OCI-LY1 (cell line): ENCODE results near the gene HIVEP1.

Experiments
- H2AFZ ChIP-seq: fragments of 200-600 bp; sonication (generic), shearing (Covaris generic); 2 replicates; pipeline ENCODE4 v1.6.0; 2014; ENCODE audit warnings: antibody characterized with exemption, mild to moderate bottlenecking, low read length
- H3F3A ChIP-seq: fragments of 200-600 bp; sonication (generic), shearing (Covaris generic); 2 replicates; pipeline ENCODE4 v1.6.0; 2014; ENCODE audit warnings: mild to moderate bottlenecking, antibody characterized with exemption, low read length, moderate library complexity; ENCODE audit not compliant: insufficient read depth
- H3K27ac ChIP-seq: fragments of 200-600 bp; sonication (generic); 2 replicates; pipeline ENCODE4 v1.5.1; 2014; ENCODE audit warnings: low read length, mixed run types, mild to moderate bottlenecking, low read depth; ENCODE audit not compliant: poor library complexity, severe bottlenecking
- H3K27me3 ChIP-seq: fragments of 200-600 bp; sonication (generic); 2 replicates; pipeline ENCODE4 v1.6.0; 2014; ENCODE audit warnings: antibody characterized with exemption, mild to moderate bottlenecking, low read length, moderate library complexity; ENCODE audit not compliant: insufficient read depth
- H3K36me3 ChIP-seq: fragments of 200-600 bp; sonication (generic); 2 replicates; pipeline ENCODE4 v1.6.1; 2014; ENCODE audit warnings: mild to moderate bottlenecking, antibody characterized with exemption, low read length, moderate library complexity, mixed read lengths; ENCODE audit not compliant: insufficient read depth
- H3K4me1 ChIP-seq: fragments of 200-600 bp; sonication (generic); 2 replicates; pipeline ENCODE4 v1.5.1; 2014; ENCODE audit warnings: mild to moderate bottlenecking, low read length, moderate library complexity; ENCODE audit not compliant: insufficient read depth, severe bottlenecking
- H3K4me2 ChIP-seq: fragments of 200-600 bp; sonication (generic), shearing (Covaris generic); 2 replicates; pipeline ENCODE4 v1.6.1; 2014; ENCODE audit warnings: low read length
- H3K4me3 ChIP-seq: fragments of 200-600 bp; sonication (generic); 2 replicates; pipeline ENCODE4 v1.5.1; 2014; ENCODE audit warnings: low read length, low read depth, mild to moderate bottlenecking, mixed read lengths; ENCODE audit not compliant: poor library complexity, severe bottlenecking
- H3K79me2 ChIP-seq: fragments of 200-600 bp; shearing (Covaris generic); 2 replicates; pipeline ENCODE4 v1.6.1; 2016; ENCODE audit warnings: mixed run types, low read length, mixed read lengths; ENCODE audit not compliant: insufficient read depth
- H3K9ac ChIP-seq: fragments of 200-600 bp; sonication (generic), shearing (Covaris generic); 2 replicates; pipeline ENCODE4 v1.6.1; 2014; ENCODE audit warnings: mild to moderate bottlenecking, low read length, mixed read lengths
- H3K9me2 ChIP-seq: fragments of 200-600 bp; sonication (generic), shearing (Covaris generic); 2 replicates; pipeline ENCODE4 v1.6.1; 2014; ENCODE audit warnings: low read depth, mild to moderate bottlenecking, low read length, mixed read lengths
- H3K9me3 ChIP-seq: fragments of 200-600 bp; shearing (Covaris generic); 2 replicates; pipeline ENCODE4 v1.6.1; 2014; ENCODE audit warnings: low read length, mixed read lengths
- H4K20me1 ChIP-seq: fragments of 200-600 bp; sonication (generic), shearing (Covaris generic); 2 replicates; pipeline ENCODE4 v1.6.0; 2016; ENCODE audit warnings: mild to moderate bottlenecking, low read length; ENCODE audit not compliant: insufficient read depth
- EZH2 ChIP-seq: fragments of 200-600 bp; sonication (generic), shearing (Covaris generic); IDR thresholded peaks from 2 replicates; pipeline ENCODE4 v1.8.0; 2017; ENCODE audit warnings: borderline replicate concordance, mixed run types, mild to moderate bottlenecking, antibody characterized with exemption, low read length, moderate library complexity, mixed read lengths
- TF ChIP-seq, protein P1 (sequence below): fragments of 200-600 bp; sonication (generic), shearing (Covaris generic); IDR thresholded peaks from 2 replicates; pipeline ENCODE4 v1.5.1; 2017; ENCODE audit warnings: mild to moderate bottlenecking, antibody characterized with exemption, low read length, moderate library complexity, mixed read lengths

Gene HIVEP1

DNA sequence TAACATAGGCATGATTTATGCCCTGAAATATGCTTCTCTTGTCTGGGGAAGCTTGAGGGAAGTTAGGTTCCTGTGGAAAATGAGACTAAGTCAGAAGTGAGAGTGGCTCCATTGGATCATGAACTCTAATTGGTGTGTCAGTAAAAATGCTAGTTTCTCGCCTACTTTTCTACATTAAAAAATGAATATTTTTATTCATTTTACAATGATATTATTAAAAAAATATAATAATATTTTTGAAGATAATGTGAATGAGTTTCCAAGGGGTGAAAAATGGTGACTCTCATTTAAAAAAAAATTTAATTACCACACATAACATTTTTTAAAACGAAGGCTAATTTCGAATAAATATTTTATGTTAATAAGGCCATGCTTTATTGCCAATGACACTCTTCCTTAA is 84.2 kb downstream of the HIVEP1 start:
- Histone ChIP-seq H3K4me3 (no peak overlapping the region), H3K27me3 (no peaks in the 10 kb centered on the region), H3K9me3 (no peaks in the 10 kb centered on the region), H3K27ac (no peak overlapping the region), H2AFZ (no peak overlapping the region), H3K79me2 (peaks cover 33% of the 10 kb centered on the region), H3K4me2 (no peak overlapping the region), H3F3A (no peaks in the 10 kb centered on the region; the same call in 1 of the 2 replicates), H3K9ac (no peak overlapping the region), H3K36me3 (peaks cover 50% of the 10 kb centered on the region), H3K4me1 (no peaks in the 10 kb centered on the region), H3K9me2 (no peaks in the 10 kb centered on the region), H4K20me1 (no peaks in the 10 kb centered on the region)
- TF ChIP-seq, protein P1, sequence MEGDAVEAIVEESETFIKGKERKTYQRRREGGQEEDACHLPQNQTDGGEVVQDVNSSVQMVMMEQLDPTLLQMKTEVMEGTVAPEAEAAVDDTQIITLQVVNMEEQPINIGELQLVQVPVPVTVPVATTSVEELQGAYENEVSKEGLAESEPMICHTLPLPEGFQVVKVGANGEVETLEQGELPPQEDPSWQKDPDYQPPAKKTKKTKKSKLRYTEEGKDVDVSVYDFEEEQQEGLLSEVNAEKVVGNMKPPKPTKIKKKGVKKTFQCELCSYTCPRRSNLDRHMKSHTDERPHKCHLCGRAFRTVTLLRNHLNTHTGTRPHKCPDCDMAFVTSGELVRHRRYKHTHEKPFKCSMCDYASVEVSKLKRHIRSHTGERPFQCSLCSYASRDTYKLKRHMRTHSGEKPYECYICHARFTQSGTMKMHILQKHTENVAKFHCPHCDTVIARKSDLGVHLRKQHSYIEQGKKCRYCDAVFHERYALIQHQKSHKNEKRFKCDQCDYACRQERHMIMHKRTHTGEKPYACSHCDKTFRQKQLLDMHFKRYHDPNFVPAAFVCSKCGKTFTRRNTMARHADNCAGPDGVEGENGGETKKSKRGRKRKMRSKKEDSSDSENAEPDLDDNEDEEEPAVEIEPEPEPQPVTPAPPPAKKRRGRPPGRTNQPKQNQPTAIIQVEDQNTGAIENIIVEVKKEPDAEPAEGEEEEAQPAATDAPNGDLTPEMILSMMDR: no peak
- TF ChIP-seq EZH2: no peak

- no peaks in the 10 kb centered on the region for H3K9me2 ChIP-seq
- TF ChIP-seq, protein P1: no peak
- no peak for TF ChIP-seq EZH2
- H4K20me1 ChIP-seq: no peaks in the 10 kb centered on the region
- H3K27me3 ChIP-seq: no peaks in the 10 kb centered on the region
- H3F3A ChIP-seq: no peaks in the 10 kb centered on the region; the same call in 1 of the 2 replicates
- H3K4me3 ChIP-seq: no peak overlapping the region
- H2AFZ ChIP-seq: no peak overlapping the region
- peaks cover 36% of the 10 kb centered on the region; the same call in 1 of the 2 replicates for H3K36me3 ChIP-seq
- no peaks in the 10 kb centered on the region for H3K9me3 ChIP-seq
- peaks cover 33% of the 10 kb centered on the region for H3K79me2 ChIP-seq
- H3K27ac ChIP-seq: no peak overlapping the region
- H3K4me2 ChIP-seq: no peak overlapping the region
- no peak overlapping the region for H3K9ac ChIP-seq
- H3K4me1 ChIP-seq: no peaks in the 10 kb centered on the region
Observed at GRCh38 chr6:12097791-12098190, 85.7 kb downstream of the HIVEP1 start.

GRCh38 chr6:12099623-12100338 is 87.7 kb downstream of the HIVEP1 start:
- Histone ChIP-seq H3K9me2 (no peaks in the 10 kb centered on the region), H3K4me3 (no peak overlapping the region), H3K79me2 (peaks cover 35% of the 10 kb centered on the region), H3K27ac (no peak overlapping the region), H3K4me1 (no peaks in the 10 kb centered on the region), H3F3A (no peaks in the 10 kb centered on the region; the same call in 1 of the 2 replicates), H4K20me1 (no peaks in the 10 kb centered on the region), H3K9me3 (no peaks in the 10 kb centered on the region), H3K4me2 (no peak overlapping the region), H3K9ac (no peak overlapping the region), H3K36me3 (peaks cover 37% of the 10 kb centered on the region), H3K27me3 (no peaks in the 10 kb centered on the region), H2AFZ (no peak overlapping the region)
- TF ChIP-seq EZH2: no peak
- TF ChIP-seq, protein P1: no peak
